HG03025 (cell line): ENCODE measurements around the gene ST6GAL1.
A peak's percentile ranks its signal among the peaks of the same experiment; 100 is the strongest.
"Not testable (repeated sequence)": the region's sequence is repeated elsewhere in the genome, so short reads cannot be mapped to it uniquely, and the experiment has no call there.

Experiments used
- ATAC-seq: cut with Tn5 transposase; IDR thresholded peaks from one replicate; pipeline ENCODE4 v1.9.1; 2021; ENCODE audit warnings: mild to moderate bottlenecking, moderate library complexity; ENCODE audit not compliant: unreplicated experiment, low FRiP score

ST6GAL1 gene

GRCh38 chr3:187017511-187018230 is 87.3 kb downstream of the ST6GAL1 start:
- no peak for ATAC-seq

GRCh38 chr3:187019542-187020072 is 89.3 kb downstream of the ST6GAL1 start:
- no peak for ATAC-seq

- ATAC-seq, result no peak
Measured at GRCh38 chr3:187020376-187020775, 90.0 kb downstream of the ST6GAL1 start.

DNA sequence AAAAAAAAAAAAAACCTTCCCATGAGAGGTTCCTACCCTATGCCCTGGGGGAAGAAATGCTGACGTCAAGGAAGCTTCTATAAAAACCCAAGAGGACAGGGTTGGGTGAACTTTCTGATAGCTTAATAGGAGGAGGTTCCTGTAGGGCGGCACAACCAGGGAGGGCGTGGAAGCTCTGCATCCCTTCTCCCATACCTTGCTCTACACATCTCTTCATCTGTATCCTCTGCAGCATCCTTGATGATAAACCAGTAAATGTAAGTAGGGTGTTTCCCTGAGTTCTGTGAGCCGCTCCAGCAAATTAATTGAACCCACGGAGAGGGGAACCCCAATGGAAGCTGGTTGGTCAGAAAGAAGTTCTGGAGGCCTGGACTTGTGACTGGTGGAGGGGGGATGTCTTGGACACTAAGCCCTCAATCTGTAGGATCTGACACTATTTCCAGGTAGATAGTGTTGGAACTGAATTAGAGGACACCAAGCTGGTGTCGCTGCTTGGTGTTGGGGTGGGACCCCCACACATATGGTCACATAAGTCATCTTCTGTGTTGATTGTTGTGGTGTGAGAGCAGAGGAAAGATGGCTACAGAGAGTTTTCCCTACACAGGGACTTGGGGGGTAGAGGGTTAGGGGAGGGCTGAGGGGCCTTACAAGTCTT is 91.5 kb downstream of the ST6GAL1 start:
- ATAC-seq, result no peak

DNA sequence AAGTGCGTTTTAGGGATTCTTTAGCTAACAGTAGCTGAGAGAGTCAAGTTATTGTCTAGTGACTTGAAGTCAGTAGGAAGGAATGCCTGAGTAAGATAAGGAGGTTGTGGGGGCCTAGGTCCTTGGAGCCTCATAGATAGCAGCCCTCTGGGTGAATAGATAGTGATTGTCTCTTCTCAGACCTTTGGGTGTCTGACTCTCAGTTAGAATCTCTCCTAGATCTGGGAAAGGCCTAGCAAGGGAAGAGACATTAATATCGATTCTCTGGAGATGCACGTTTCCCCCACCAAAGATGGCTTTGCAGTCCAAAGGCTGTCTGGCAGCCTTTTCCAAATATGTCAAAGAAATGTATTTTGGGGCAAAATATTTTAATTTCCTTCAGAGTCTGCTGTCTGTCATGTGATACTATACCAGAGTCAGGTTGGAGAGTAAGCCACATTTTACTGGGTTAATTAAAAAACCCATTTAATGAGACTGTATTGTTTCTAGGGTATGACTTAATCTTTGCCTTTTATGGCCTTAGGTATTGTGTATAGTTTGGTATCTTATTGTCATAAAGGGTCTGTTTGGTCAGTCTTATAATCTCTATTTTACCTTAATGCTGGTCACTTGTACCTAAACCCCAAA is 92.2 kb downstream of the ST6GAL1 start:
- ATAC-seq, result no peak

- not testable (repeated sequence) for ATAC-seq
Measured at GRCh38 chr3:187023340-187023739, 93.0 kb downstream of the ST6GAL1 start.

- no peak for ATAC-seq
Measured at GRCh38 chr3:187024536-187025226, 94.4 kb downstream of the ST6GAL1 start.

- peak; percentile 49 for ATAC-seq
Measured at GRCh38 chr3:187025254-187025655, 94.9 kb downstream of the ST6GAL1 start.

- peak; percentile 11 for ATAC-seq
Measured at GRCh38 chr3:187025656-187026316, 95.5 kb downstream of the ST6GAL1 start.

DNA sequence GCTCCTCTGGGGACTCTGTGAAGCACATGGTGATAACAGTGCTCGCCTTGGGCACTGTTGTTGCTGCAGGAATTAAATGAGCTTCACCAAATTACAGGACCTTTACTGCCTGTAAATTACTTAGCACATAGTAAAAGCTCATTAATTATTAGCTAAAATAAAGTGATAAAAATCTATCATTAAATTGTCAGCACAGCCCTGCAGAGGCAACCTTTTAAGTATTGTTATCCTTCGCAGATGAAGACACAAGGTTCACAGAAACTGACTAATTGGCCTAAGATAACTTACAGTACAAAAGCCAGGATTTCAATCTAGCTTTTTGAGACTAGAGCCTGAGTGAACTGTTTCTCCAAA is 96.0 kb downstream of the ST6GAL1 start:
- no peak for ATAC-seq

- ATAC-seq, result peak; percentile 27
Measured at GRCh38 chr3:187027531-187028278, 97.4 kb downstream of the ST6GAL1 start.

GRCh38 chr3:187031934-187032333 is 101.6 kb downstream of the ST6GAL1 start:
- ATAC-seq, result no peak

- ATAC-seq, result no peak
Measured at GRCh38 chr3:187036394-187036793, 106.1 kb downstream of the ST6GAL1 start.

DNA sequence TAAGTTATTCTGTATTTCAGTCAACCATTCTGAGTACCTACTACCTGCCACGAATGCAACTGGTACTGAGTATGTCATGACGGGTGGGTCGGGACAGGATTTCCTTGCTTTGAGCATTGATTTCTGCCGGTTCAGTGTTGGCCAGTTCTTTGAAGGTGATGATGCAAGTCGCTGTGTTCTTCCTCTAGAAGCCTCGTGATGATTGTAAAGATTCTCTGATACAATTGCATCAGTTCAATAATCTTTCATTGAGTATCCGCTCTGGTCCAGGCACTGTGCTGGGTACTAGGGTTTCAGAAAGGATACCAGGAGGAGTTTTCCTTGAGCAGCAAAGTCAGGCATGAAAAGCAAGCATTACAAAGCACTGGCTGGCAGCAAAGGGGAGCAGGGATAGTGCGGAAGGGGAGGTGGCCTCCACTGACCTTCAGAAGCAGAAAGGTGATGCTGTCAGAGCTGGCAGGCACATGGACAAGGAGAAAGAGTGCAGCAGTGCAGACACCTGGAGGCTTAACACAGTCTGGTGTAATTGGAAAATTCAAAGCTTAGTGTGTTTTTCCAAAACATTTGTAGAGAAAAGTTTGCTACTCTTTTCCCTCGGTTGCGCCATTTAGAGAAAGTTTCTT is 108.9 kb downstream of the ST6GAL1 start:
- no peak for ATAC-seq

- ATAC-seq, result no peak
Measured at GRCh38 chr3:187039723-187040414, 109.5 kb downstream of the ST6GAL1 start.

DNA sequence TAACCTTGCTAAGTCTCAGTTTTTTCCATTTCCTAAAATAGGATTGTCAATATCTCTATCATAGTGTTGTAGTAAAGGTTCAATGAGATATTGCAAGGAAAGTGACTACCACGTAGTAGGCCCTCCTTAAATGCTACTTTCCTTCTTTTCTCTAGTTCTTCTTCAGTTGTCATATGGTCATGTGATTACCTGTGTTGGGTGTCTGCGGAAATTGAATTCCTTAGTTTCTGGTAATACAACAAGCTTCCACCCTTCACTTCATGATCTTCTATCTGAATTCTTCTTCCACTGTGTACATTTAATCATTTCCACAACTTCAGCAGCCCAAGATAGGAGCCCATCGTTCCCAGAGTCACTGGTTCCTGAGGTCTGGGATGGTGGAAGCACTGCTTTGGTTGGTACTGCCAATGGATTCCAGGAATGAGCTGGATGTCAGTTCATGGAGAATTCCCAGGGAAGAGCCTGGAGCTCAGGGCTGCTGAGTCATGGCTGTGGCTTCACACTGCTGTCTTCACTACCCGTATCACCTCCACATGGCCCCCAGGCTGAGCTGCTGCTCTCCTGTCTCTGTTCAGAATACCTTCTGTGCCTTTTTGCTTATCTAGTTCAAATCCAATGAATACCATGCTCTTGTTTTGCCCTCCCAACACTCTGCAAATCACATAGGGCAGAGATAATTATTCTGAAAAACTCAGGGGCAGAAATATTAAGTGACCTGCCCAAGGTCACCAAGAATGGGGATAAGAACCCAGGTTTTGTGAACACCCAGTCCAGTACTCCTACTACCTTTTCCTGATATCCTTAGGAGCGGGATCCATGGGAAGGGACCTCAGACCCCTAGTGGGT is 110.4 kb downstream of the ST6GAL1 start:
- ATAC-seq, result no peak

GRCh38 chr3:187041362-187042307 is 111.3 kb downstream of the ST6GAL1 start:
- ATAC-seq, result no peak
